Esophagus squamous epithelium (tissue), 5 donors: ENCODE measurements around the gene CRYL1. TPM values are rescaled to one million over a fixed set of nuclear protein-coding genes. Genes with fewer than 3 reads are reported as not detected.

Experiments
- DNase-seq: peaks from one replicate; lab custom pipeline; 2025; lab: John Stamatoyannopoulos, UW
- H3K27ac ChIP-seq, 4 donors: fragments of 200-600 bp; sonication (generic); one replicate each; pipeline ENCODE4 v1.5.1; 2016 to 2019; ENCODE audit warnings: mild to moderate bottlenecking in 1 of 4
- H3K27me3 ChIP-seq, 4 donors: fragments of 200-600 bp; sonication (generic); 1 replicate in 3 of 4; 2 replicates in 1 of 4; pipeline versions ENCODE4 v1.5.1 to v1.6.0; 2017 to 2021; ENCODE audit warnings: antibody characterized with exemption in 1 of 4
- H3K36me3 ChIP-seq, 3 donors: fragments of 200-600 bp; sonication (generic); one replicate each; pipeline ENCODE4 v1.5.1; 2016 to 2019
- H3K4me1 ChIP-seq, 3 donors: fragments of 200-600 bp; sonication (generic); one replicate each; pipeline ENCODE4 v1.5.1; 2017 to 2019
- H3K4me3 ChIP-seq, 4 donors: fragments of 200-600 bp; sonication (generic); 1 replicate in 3 of 4; 2 replicates in 1 of 4; pipeline ENCODE4 v1.5.1; 2016 to 2019; ENCODE audit warnings: mild to moderate bottlenecking in 2 of 4, moderate library complexity in 1 of 4
- H3K9me3 ChIP-seq, 3 donors: fragments of 200-600 bp; sonication (generic); one replicate each; pipeline ENCODE4 v1.5.1; 2016 to 2019
- POLR2A ChIP-seq, 4 donors: fragments of 450-650 bp; IDR thresholded peaks; one replicate each; pipeline ENCODE4 v1.6.1; 2017; ENCODE audit warnings: antibody characterized with exemption in 4 of 4, mild to moderate bottlenecking in 4 of 4, moderate library complexity in 3 of 4
- WGBS, 2 donors: methylation state at CpG; one replicate each; pipeline ENCODE4 v1.1.5; 2018; 5-methylcytosine and 5-hydroxymethylcytosine counted together
- intact Hi-C: fragments of 100-400 bp; cut with DNase I; formaldehyde crosslinking; loops from one replicate; pipeline ENCODE4 v1.15.0; 2022
- total RNA-seq, 4 donors: library from RNA; depleted of rRNA; stranded (reverse); fragments of >200 nt; gene quantifications; one replicate each; pipeline ENCODE4 v1.1.0, GENCODE V29; 2016
- TF ChIP-seq, protein P1 (sequence below), 6 experiments: fragments of 450-650 bp in 4 of 6; fragments of 200-600 bp in 2 of 6; sonication (generic) in 2 of 6; IDR thresholded peaks; one replicate each; pipeline ENCODE4 v1.5.1; 2016 to 2019; ENCODE audit warnings: antibody characterized with exemption in 6 of 6, mild to moderate bottlenecking in 4 of 6, moderate library complexity in 4 of 6
- donor health status: DM: yes; HTN: yes; CAD: no.

CRYL1 gene
- total RNA-seq, 4 donors from 2014 or later, result 12.5 to 41.2 (median 24.4) TPM

DNA sequence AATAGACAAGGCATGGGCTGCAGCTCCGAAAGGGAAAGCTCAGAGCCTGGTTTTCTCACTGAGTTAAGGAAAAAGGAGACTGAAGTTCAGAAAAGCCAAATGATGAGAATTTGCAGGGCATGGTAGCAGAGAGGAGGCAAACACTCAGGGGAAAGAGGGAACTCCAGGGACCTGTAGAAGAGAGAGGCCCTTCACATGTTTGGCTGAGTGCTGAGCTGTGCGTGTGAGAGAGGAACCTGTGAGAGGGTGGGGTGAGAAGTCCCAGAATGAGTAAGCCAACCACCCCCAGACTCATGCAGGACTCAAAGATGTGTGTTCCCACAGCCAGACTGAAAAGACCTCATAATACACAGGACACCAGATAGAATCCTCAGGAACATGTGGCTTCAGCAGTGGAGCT lies 2.8 kb upstream of the CRYL1 start:
- Histone ChIP-seq H3K27ac (no peak overlapping the region), H3K36me3 (no peaks in the 10 kb centered on the region), H3K4me1 (peaks cover 0 to 30% (median 8%) of the 10 kb centered on the region in 3 donors), H3K9me3 (no peaks in the 10 kb centered on the region), H3K4me3 (no peak overlapping the region), H3K27me3 (no peaks in the 10 kb centered on the region)
- TF ChIP-seq POLR2A (IDR thresholded peaks at IDR 0.05), result no peak
- TF ChIP-seq, protein P1, sequence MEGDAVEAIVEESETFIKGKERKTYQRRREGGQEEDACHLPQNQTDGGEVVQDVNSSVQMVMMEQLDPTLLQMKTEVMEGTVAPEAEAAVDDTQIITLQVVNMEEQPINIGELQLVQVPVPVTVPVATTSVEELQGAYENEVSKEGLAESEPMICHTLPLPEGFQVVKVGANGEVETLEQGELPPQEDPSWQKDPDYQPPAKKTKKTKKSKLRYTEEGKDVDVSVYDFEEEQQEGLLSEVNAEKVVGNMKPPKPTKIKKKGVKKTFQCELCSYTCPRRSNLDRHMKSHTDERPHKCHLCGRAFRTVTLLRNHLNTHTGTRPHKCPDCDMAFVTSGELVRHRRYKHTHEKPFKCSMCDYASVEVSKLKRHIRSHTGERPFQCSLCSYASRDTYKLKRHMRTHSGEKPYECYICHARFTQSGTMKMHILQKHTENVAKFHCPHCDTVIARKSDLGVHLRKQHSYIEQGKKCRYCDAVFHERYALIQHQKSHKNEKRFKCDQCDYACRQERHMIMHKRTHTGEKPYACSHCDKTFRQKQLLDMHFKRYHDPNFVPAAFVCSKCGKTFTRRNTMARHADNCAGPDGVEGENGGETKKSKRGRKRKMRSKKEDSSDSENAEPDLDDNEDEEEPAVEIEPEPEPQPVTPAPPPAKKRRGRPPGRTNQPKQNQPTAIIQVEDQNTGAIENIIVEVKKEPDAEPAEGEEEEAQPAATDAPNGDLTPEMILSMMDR (IDR thresholded peaks at IDR 0.05), result no peak
- intact Hi-C loops, result no loop called here
- WGBS, 2 donors, result 81 to 83% methylated on average over 2 of the region's 2 CpGs
- DNase-seq, result no peak

DNA sequence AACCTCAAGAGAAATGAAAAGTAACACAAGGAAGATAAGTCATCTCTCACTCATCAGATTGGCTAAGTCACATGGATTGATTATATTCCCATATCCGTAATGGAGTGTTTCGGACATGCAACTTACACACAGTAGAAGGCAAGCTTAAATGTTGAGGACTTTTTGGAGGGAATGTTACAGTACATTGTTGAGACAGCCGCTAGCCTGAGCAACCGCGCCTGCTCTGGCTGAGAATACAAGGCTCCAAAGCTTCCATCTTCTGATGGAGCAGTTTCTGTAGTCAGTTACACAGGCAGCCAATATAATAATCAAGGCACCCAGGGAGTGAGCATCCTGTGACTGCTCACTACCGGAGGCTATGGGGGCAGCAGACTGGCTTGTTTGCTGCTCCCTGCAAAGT lies 1.0 kb upstream of the CRYL1 start:
- no peak for DNase-seq
- Histone ChIP-seq H3K36me3 (no peaks in the 10 kb centered on the region), H3K27me3 (no peaks in the 10 kb centered on the region), H3K4me1 (peaks cover 0 to 31% (median 8%) of the 10 kb centered on the region in 3 donors), H3K4me3 (peak overlapping the region; percentile 66 to 90 (median 78)), H3K9me3 (no peaks in the 10 kb centered on the region), H3K27ac (peak overlapping the region in 3 of 4 donors; percentile 86 to 94 (median 89))
- 19 to 53% methylated on average over 5 of the region's 6 CpGs for WGBS, 2 donors
- intact Hi-C loops, result no loop called here
- no peak for TF ChIP-seq POLR2A (IDR thresholded peaks at IDR 0.05)
- TF ChIP-seq, protein P1 (IDR thresholded peaks at IDR 0.05), result no peak

DNA sequence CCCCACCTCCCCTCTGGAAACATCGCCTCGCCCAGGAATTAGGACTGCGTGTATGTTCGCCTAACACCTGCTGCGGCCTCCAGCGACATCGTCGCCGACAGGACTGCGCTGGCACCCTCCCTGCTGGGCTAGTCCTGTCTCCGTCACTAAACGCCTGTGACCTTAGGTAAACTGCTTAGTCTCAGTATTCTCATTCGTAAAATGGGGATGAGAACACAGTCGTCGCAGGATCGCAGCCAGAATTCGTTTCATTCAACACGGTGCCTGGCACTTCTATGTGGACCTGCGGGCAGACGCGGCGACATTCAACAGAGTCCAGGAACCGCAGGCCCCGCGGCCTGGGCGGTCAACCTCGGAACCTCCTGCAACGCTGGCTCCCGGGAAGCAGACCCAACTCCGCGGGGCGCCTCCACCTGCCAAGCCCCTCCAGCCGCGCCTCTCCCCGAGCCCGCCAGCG lies 485 bp downstream of the CRYL1 start:
- Histone ChIP-seq H3K9me3 (no peaks in the 10 kb centered on the region), H3K4me3 (peak overlapping the region; percentile 66 to 90 (median 78)), H3K27me3 (no peaks in the 10 kb centered on the region), H3K27ac (peak overlapping the region; percentile 80 to 94 (median 88)), H3K36me3 (no peaks in the 10 kb centered on the region), H3K4me1 (peaks cover 0 to 31% (median 8%) of the 10 kb centered on the region in 3 donors)
- DNase-seq, result no peak
- WGBS, 2 donors, result 2% methylated on average over 12 of the region's 37 CpGs; no CpG with 5 or more reads in 1 of the 2 donors
- TF ChIP-seq, protein P1 (IDR thresholded peaks at IDR 0.05), result no peak
- TF ChIP-seq POLR2A (IDR thresholded peaks at IDR 0.05), result no peak
- intact Hi-C loops, result no loop called here

DNA sequence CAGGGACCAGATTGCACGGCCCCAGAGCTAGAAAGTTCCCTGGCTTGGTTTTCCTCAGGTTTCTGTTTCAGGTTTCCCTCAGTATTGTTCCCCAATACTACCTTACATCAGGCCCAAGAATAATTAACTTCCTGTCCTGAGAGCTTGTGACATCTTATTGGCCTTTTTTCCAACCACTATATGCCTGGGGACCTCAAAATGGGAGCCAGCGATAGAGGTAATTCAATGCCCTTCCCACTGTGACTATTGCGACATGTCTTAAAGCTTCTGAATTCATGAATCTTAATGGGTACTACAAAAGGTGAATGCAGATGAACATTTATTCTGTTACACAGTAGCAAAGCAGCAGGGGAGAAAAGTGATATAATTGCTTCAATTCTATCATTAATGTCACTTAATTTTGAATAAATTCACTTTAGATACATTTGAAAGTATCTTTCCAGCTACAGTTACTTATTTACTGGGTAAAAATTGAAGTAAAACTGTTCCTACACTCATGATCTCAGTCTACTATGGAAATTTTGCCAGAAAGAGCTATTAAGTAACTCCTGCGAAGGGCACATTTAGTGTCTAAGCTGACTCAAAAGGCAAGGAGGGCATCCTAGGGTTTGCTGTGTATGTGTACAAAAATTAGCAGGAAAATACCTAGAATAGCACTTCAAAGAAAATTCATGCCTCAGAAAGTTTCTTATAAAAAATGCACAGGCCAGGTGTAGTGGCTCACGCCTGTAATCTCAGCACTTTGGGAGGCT lies 4.1 kb downstream of the CRYL1 start:
- Histone ChIP-seq H3K4me3 (no peak overlapping the region), H3K27me3 (no peaks in the 10 kb centered on the region), H3K36me3 (no peaks in the 10 kb centered on the region), H3K27ac (no peak overlapping the region), H3K4me1 (peaks cover 0 to 25% (median 4%) of the 10 kb centered on the region in 3 donors), H3K9me3 (no peaks in the 10 kb centered on the region)
- no peak for DNase-seq
- TF ChIP-seq, protein P1 (IDR thresholded peaks at IDR 0.05), result no peak
- no peak for TF ChIP-seq POLR2A (IDR thresholded peaks at IDR 0.05)
- 86 to 91% methylated on average over 5 of the region's 5 CpGs for WGBS, 2 donors
- intact Hi-C loops, result no loop called here

DNA sequence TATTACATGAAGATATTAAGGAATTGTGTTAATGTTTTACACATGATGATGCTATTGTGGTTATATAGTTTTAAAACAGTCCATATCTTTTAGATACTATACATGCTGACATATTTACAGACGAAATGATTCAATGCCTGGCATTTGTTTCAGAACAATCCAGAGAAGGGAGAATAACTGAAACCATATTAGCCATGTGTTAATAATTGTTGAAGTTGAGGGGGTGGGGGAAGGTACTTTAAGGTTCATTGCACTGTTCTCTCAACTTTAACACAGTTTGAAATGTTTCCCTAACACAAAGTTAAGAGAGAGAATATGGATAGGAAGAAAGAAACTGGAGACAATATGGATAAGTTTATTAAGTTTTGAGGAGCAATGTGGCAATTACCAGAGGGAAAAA lies 5.8 kb downstream of the CRYL1 start:
- H3K27me3 ChIP-seq, result no peaks in the 10 kb centered on the region
- H3K27ac ChIP-seq, result no peak overlapping the region
- WGBS, 2 donors, result 73 to 83% methylated on average over 1 of the region's 1 CpG
- no peaks in the 10 kb centered on the region for H3K9me3 ChIP-seq
- H3K4me1 ChIP-seq, result peaks cover 0 to 15% (median 4%) of the 10 kb centered on the region in 3 donors
- H3K36me3 ChIP-seq, result no peaks in the 10 kb centered on the region
- TF ChIP-seq POLR2A (IDR thresholded peaks at IDR 0.05), result no peak
- TF ChIP-seq, protein P1 (IDR thresholded peaks at IDR 0.05), result no peak
- DNase-seq, result no peak
- intact Hi-C loops, result no loop called here
- no peak overlapping the region for H3K4me3 ChIP-seq
